HG03558 (cell line): ENCODE results near the gene PCNX3.

Experiments
- ATAC-seq: cut with Tn5 transposase; IDR thresholded peaks from one replicate; pipeline ENCODE4 v1.9.1; 2021; ENCODE audit warnings: moderate number of reproducible peaks; ENCODE audit not compliant: unreplicated experiment; ENCODE audit errors: extremely low read depth

PCNX3 gene

GRCh38 chr11:65615229-65615949 is at the start of gene PCNX3:
Gene PCNX3 (plus strand): TSS chr11:65615776. CDS start chr11:65616312, 536 bp downstream.
- peak; percentile 63 for ATAC-seq

GRCh38 chr11:65569164-65569972 is 46.2 kb upstream of the PCNX3 start:
- ATAC-seq, result no peak

- ATAC-seq, result peak; percentile 40
Observed at GRCh38 chr11:65569973-65570918, 45.3 kb upstream of the PCNX3 start, which contains the start of gene ZNRD2. Gene ZNRD2 (plus strand): TSS chr11:65570477. CDS start chr11:65570492, 15 bp downstream.

- no peak for ATAC-seq
Observed at GRCh38 chr11:65571420-65571819, 44.2 kb upstream of the PCNX3 start.

GRCh38 chr11:65571940-65572339 is 43.6 kb upstream of the PCNX3 start:
- ATAC-seq, result no peak

- ATAC-seq, result no peak
Observed at GRCh38 chr11:65572356-65573051, 43.1 kb upstream of the PCNX3 start, which contains the start of gene FAM89B. Gene FAM89B (plus strand): TSS chr11:65572538. CDS start chr11:65572670, 132 bp downstream.

- ATAC-seq, result no peak
Observed at GRCh38 chr11:65573391-65574079, 42.0 kb upstream of the PCNX3 start.

GRCh38 chr11:65574109-65574810 is 41.3 kb upstream of the PCNX3 start:
- no peak for ATAC-seq

- no peak for ATAC-seq
Observed at GRCh38 chr11:65574811-65575567, 40.6 kb upstream of the PCNX3 start.

GRCh38 chr11:65575568-65576231 is 39.9 kb upstream of the PCNX3 start, which contains the start of gene EHBP1L1:
Gene EHBP1L1 (plus strand): TSS chr11:65576053. CDS start chr11:65576303, 250 bp downstream.
- no peak for ATAC-seq

GRCh38 chr11:65576232-65576866 is 39.2 kb upstream of the PCNX3 start:
- ATAC-seq, result no peak

- ATAC-seq, result no peak
Observed at GRCh38 chr11:65576867-65577755, 38.5 kb upstream of the PCNX3 start.

GRCh38 chr11:65577756-65578109 is 37.8 kb upstream of the PCNX3 start:
- no peak for ATAC-seq

- ATAC-seq, result no peak
Observed at GRCh38 chr11:65578134-65578533, 37.4 kb upstream of the PCNX3 start.

- ATAC-seq, result no peak
Observed at GRCh38 chr11:65578667-65579066, 36.9 kb upstream of the PCNX3 start.

GRCh38 chr11:65579291-65579690 is 36.3 kb upstream of the PCNX3 start:
- no peak for ATAC-seq
